Calu3 (cell line): ENCODE measurements around the gene CCT5. TPM values are rescaled to one million over a fixed set of nuclear protein-coding genes. Genes with fewer than 3 reads are reported as not detected.

Source experiments
- BruUV-seq: library from RNA; stranded (reverse); fragments of 400-500 nt; replicated peaks from 2 replicates; lab custom pipeline; 2021; lab: Mats Ljungman, UMichigan
- CTCF ChIA-PET: fragments of 300-600 bp; sonication (Branson Sonifier 250); formaldehyde crosslinking; loops from one replicate; lab custom pipeline; 2022; ENCODE audit warnings: antibody characterized with exemption; lab: Charles Lee
- DNase-seq: peaks from one replicate; pipeline ENCODE4 v3.0.0; 2022
- H3K27ac Mint-ChIP-seq: one replicate; pipeline ENCODE4 v1.8.0; 2022; ENCODE audit warnings: mixed read lengths; ENCODE audit not compliant: unreplicated experiment
- H3K27me3 Mint-ChIP-seq: one replicate; pipeline ENCODE4 v1.8.0; 2022; ENCODE audit warnings: mixed read lengths; ENCODE audit not compliant: unreplicated experiment
- H3K36me3 Mint-ChIP-seq: one replicate; pipeline ENCODE4 v1.8.0; 2022; ENCODE audit warnings: mild to moderate bottlenecking, moderate library complexity, mixed read lengths; ENCODE audit not compliant: insufficient read depth, unreplicated experiment
- H3K4me1 Mint-ChIP-seq: one replicate; pipeline ENCODE4 v1.8.0; 2022; ENCODE audit warnings: mild to moderate bottlenecking, low read depth, mixed read lengths; ENCODE audit not compliant: unreplicated experiment
- H3K4me3 Mint-ChIP-seq: one replicate; pipeline ENCODE4 v1.8.0; 2022; ENCODE audit warnings: mild to moderate bottlenecking, low read depth, moderate library complexity, mixed read lengths; ENCODE audit not compliant: unreplicated experiment
- H3K9me3 Mint-ChIP-seq: one replicate; pipeline ENCODE4 v1.8.0; 2022; ENCODE audit warnings: low read depth, mixed read lengths; ENCODE audit not compliant: unreplicated experiment
- intact Hi-C: fragments of 100-400 bp; cut with micrococcal nuclease; formaldehyde crosslinking; loops from one replicate; pipeline ENCODE4 v1.10.0; 2022; ENCODE audit not compliant: unreplicated experiment
- total RNA-seq: library from RNA; stranded (reverse); gene quantifications from 2 replicates; pipeline ENCODE4 v1.2.3, GENCODE V29; 2022
- TF ChIP-seq, protein P1 (sequence below): fragments of 200-600 bp; IDR thresholded peaks from one replicate; pipeline ENCODE4 v1.8.0; 2022; ENCODE audit warnings: antibody characterized with exemption; ENCODE audit not compliant: unreplicated experiment

CCT5 gene
- total RNA-seq, 1 experiment from 2014 or later, result 410 TPM

DNA sequence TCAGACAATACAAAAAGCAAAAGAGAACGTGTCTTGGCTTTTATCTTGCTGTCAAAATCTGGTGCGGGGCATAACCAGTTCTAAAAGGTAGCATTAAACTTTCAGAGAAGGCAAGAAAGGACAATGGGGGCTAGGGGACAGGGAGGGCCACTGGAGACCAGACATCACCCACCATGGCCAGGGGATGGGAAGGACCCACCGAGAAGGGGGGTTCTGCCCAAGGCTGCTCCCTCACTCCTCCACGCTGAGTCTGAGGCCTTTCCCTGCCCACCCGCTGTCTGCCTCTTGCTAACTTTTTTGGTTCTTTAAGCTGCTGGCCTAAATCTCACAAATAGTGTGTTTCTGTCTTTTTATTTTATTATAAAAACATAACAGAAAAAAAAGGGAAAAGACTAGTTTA lies 34.0 kb upstream of the CCT5 start:
- intact Hi-C loops, result no loop called here
- Mint-ChIP-seq H3K36me3 (no peaks in the 10 kb centered on the region), H3K4me1 (no peaks in the 10 kb centered on the region), H3K9me3 (no peaks in the 10 kb centered on the region), H3K27ac (no peak overlapping the region), H3K27me3 (no peaks in the 10 kb centered on the region), H3K4me3 (no peak overlapping the region)
- CTCF ChIA-PET, result no interaction called here
- TF ChIP-seq, protein P1, sequence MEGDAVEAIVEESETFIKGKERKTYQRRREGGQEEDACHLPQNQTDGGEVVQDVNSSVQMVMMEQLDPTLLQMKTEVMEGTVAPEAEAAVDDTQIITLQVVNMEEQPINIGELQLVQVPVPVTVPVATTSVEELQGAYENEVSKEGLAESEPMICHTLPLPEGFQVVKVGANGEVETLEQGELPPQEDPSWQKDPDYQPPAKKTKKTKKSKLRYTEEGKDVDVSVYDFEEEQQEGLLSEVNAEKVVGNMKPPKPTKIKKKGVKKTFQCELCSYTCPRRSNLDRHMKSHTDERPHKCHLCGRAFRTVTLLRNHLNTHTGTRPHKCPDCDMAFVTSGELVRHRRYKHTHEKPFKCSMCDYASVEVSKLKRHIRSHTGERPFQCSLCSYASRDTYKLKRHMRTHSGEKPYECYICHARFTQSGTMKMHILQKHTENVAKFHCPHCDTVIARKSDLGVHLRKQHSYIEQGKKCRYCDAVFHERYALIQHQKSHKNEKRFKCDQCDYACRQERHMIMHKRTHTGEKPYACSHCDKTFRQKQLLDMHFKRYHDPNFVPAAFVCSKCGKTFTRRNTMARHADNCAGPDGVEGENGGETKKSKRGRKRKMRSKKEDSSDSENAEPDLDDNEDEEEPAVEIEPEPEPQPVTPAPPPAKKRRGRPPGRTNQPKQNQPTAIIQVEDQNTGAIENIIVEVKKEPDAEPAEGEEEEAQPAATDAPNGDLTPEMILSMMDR, result no peak
- DNase-seq, result no peak
- BruUV-seq, result no TSS peak

DNA sequence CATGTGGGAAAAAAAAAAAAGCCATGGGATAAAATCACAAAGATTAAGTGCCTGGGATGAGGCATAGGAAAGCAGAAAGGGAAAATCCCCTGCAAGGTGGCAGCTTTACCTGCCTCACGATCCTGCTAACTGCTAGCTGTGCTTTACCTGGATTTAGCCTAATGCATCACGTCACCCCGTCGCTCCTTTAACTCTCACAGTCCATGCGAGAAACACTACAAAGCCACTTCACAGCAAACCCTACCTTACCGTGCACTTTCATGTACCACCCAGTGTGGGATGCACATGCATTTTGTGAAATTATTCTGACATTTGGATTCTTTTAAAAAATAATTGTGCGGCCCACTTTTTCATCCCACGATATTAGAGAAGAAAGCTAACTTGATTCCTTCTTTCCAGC lies 31.4 kb upstream of the CCT5 start:
- H3K4me1 Mint-ChIP-seq, result no peaks in the 10 kb centered on the region
- H3K27ac Mint-ChIP-seq, result no peak overlapping the region
- no peak for DNase-seq
- CTCF ChIA-PET, result no interaction called here
- TF ChIP-seq, protein P1, result no peak
- no TSS peak for BruUV-seq
- no peaks in the 10 kb centered on the region for H3K27me3 Mint-ChIP-seq
- no peaks in the 10 kb centered on the region for H3K9me3 Mint-ChIP-seq
- H3K36me3 Mint-ChIP-seq, result no peaks in the 10 kb centered on the region
- intact Hi-C loops, result no loop called here
- no peak overlapping the region for H3K4me3 Mint-ChIP-seq

GRCh38 chr5:10219068-10219467 lies 31.0 kb upstream of the CCT5 start:
- H3K27ac Mint-ChIP-seq, result no peak overlapping the region
- no peak for DNase-seq

DNA sequence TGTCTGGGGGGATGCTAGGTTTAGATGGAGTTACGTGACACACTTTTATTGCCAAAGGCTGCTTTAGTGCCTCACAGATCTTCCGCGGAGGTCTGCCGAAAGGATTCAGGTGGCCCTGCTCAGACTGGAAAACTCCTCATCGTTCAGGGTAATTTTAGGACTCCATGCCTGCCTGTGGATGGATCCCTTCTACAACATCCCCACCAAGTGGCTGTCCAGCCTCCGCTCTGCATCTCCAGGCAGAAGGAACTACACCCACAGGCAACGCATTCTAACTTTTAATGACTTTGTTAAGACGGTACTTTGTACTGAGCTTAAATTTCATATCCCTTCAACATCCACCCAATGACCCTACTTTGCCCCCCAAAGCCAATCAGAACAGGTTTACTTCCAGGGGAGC lies 29.8 kb upstream of the CCT5 start:
- Mint-ChIP-seq H3K27me3 (no peaks in the 10 kb centered on the region), H3K9me3 (peaks cover 4% of the 10 kb centered on the region), H3K27ac (no peak overlapping the region), H3K4me3 (no peak overlapping the region), H3K36me3 (peaks cover 6% of the 10 kb centered on the region), H3K4me1 (no peaks in the 10 kb centered on the region)
- no peak for DNase-seq
- intact Hi-C loops, result no loop called here
- no TSS peak for BruUV-seq
- CTCF ChIA-PET, result no interaction called here
- TF ChIP-seq, protein P1, result no peak

More at GRCh38 chr5:10219068-10219467, 31.0 kb upstream of the CCT5 start:
- Mint-ChIP-seq H3K36me3 (no peaks in the 10 kb centered on the region), H3K4me3 (no peak overlapping the region), H3K4me1 (no peaks in the 10 kb centered on the region), H3K9me3 (no peaks in the 10 kb centered on the region), H3K27me3 (no peaks in the 10 kb centered on the region)
- no TSS peak for BruUV-seq
- CTCF ChIA-PET, result no interaction called here
- intact Hi-C loops, result no loop called here
- TF ChIP-seq, protein P1, result no peak
